Nephron progenitor cell (in vitro differentiated cells): ENCODE data around the gene ACER3.
"Not testable (repeated sequence)": the region's sequence is repeated elsewhere in the genome, so short reads cannot be mapped to it uniquely, and the experiment has no call there.

ENCODE experiments used
- DNase-seq: peaks from one replicate; pipeline ENCODE4 v3.0.0; 2021
- H3K27ac Mint-ChIP-seq: 2 replicates; pipeline ENCODE4 v1.8.0; 2021; ENCODE audit warnings: mild to moderate bottlenecking, moderate library complexity, mixed read lengths
- H3K27me3 Mint-ChIP-seq: 2 replicates; pipeline ENCODE4 v1.8.0; 2021; ENCODE audit warnings: mild to moderate bottlenecking, low read depth, mixed read lengths; ENCODE audit not compliant: poor library complexity
- H3K36me3 Mint-ChIP-seq: 2 replicates; pipeline ENCODE4 v1.8.0; 2021; ENCODE audit warnings: low read depth, mixed read lengths
- H3K4me1 Mint-ChIP-seq: 2 replicates; pipeline ENCODE4 v1.8.0; 2021; ENCODE audit warnings: mixed read lengths
- H3K4me3 Mint-ChIP-seq: 2 replicates; pipeline ENCODE4 v1.8.0; 2021; ENCODE audit warnings: mild to moderate bottlenecking, moderate library complexity, mixed read lengths
- H3K9me3 Mint-ChIP-seq: 2 replicates; pipeline ENCODE4 v1.8.0; 2021; ENCODE audit warnings: mild to moderate bottlenecking, moderate library complexity, mixed read lengths
- TF ChIP-seq, protein P1 (sequence below): fragments of 200-600 bp; sonication (generic); IDR thresholded peaks from 2 replicates; pipeline ENCODE4 v1.5.0; 2021; ENCODE audit warnings: antibody characterized with exemption

The ACER3 gene

GRCh38 chr11:76822406-76822805, 38.3 kb upstream of the ACER3 start:
- no peaks in the 10 kb centered on the region for H3K27me3 Mint-ChIP-seq
- no peak overlapping the region for H3K4me3 Mint-ChIP-seq
- peaks cover 43% of the 10 kb centered on the region for H3K9me3 Mint-ChIP-seq
- TF ChIP-seq, protein P1, sequence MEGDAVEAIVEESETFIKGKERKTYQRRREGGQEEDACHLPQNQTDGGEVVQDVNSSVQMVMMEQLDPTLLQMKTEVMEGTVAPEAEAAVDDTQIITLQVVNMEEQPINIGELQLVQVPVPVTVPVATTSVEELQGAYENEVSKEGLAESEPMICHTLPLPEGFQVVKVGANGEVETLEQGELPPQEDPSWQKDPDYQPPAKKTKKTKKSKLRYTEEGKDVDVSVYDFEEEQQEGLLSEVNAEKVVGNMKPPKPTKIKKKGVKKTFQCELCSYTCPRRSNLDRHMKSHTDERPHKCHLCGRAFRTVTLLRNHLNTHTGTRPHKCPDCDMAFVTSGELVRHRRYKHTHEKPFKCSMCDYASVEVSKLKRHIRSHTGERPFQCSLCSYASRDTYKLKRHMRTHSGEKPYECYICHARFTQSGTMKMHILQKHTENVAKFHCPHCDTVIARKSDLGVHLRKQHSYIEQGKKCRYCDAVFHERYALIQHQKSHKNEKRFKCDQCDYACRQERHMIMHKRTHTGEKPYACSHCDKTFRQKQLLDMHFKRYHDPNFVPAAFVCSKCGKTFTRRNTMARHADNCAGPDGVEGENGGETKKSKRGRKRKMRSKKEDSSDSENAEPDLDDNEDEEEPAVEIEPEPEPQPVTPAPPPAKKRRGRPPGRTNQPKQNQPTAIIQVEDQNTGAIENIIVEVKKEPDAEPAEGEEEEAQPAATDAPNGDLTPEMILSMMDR, result no peak
- DNase-seq, result no peak
- no peak overlapping the region for H3K27ac Mint-ChIP-seq
- H3K4me1 Mint-ChIP-seq, result peaks cover 12% of the 10 kb centered on the region
- peaks cover 11% of the 10 kb centered on the region for H3K36me3 Mint-ChIP-seq

- Mint-ChIP-seq H3K4me3 (no peak overlapping the region), H3K36me3 (peaks cover 11% of the 10 kb centered on the region), H3K27me3 (no peaks in the 10 kb centered on the region), H3K27ac (peak overlapping the region; percentile 46), H3K9me3 (peaks cover 45% of the 10 kb centered on the region), H3K4me1 (peaks cover 12% of the 10 kb centered on the region)
- TF ChIP-seq, protein P1, result no peak
- no peak for DNase-seq
Observed at GRCh38 chr11:76823481-76824028, 37.2 kb upstream of the ACER3 start.

DNA sequence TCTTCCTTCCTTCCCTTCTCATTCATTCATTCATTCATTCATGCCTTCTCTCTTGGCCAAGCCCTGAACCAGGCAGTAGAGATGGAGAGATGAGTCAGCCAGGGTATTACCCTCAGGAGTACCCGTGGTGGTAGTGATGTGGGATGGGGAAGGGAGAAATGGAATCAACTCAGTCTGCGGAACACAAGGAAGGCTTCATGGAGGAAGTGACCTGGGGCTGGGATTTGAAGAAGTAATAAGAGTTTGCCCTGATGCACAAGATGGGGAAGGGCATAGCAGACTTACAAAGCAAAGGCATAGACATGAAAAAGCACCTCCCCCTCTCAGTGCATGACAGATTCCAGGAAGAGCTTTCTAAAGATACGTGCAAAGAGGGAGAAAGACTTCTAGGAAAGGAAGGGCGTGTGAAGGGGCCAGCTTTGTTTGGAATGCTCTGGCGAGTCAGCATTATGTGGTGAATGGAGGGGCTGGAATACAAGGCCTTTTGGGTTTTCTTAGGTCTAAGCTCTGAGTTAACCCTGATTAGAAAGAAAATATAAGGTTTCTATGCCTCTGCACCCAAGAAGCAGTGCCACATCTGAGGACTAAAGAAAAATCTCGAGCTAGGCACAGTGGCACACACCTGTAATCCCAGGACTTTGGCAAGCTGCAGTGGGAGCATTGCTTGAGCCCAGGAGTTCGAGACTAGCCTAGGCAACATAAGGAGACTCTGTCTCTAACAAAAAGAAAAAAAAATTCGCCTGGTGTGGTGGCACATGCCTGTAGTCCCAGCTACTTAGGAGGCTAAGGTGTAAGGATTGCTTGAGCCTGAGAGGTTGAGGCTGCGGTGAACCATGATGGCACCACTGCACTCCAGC, 36.4 kb upstream of the ACER3 start:
- Mint-ChIP-seq H3K4me1 (peaks cover 12% of the 10 kb centered on the region), H3K4me3 (no peak overlapping the region), H3K27me3 (peaks cover under 1% of the 10 kb centered on the region), H3K9me3 (peaks cover 39% of the 10 kb centered on the region), H3K36me3 (peaks cover 11% of the 10 kb centered on the region), H3K27ac (no peak overlapping the region)
- no peak for DNase-seq
- TF ChIP-seq, protein P1, result no peak

DNA sequence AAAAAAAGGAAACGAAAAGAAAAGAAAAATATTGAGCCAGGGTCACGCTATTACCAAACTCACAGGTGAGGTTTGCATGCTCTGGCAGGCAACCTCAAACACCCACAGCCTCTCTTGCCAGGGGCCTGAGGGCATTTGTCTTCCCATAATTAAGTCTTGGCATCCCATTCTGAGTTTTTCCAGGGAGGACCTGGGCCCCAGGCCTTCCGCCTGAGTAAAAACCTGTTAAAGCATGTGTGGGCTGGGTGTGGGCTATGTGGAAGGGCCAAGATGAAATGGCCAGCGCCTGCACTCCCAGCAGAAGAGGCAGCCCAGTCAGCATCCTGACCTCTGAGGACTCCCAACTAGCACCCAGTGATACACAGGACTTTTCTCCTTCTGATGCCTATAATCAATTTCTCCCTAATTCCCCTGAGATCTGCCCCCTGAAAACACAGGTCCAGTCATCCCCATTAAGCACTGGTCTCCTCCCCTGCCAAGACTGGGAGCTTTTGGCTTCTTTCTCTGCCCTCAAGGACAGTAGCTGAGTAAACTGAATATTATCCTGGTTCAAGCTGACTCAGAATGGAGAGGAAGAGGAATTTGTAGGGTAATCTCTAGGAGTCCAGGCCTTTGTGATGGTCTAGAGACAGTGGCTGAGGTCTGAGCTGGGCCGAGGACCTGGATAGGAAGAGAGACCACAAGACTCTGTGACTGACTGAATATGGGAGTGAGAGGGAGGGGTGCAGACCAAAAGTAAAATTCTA, 35.6 kb upstream of the ACER3 start:
- peaks cover 11% of the 10 kb centered on the region for H3K36me3 Mint-ChIP-seq
- no peak overlapping the region for H3K4me3 Mint-ChIP-seq
- no peak overlapping the region for H3K27ac Mint-ChIP-seq
- TF ChIP-seq, protein P1, result no peak
- H3K9me3 Mint-ChIP-seq, result peaks cover 31% of the 10 kb centered on the region
- no peak for DNase-seq
- H3K4me1 Mint-ChIP-seq, result peaks cover 12% of the 10 kb centered on the region
- peaks cover 6% of the 10 kb centered on the region for H3K27me3 Mint-ChIP-seq

GRCh38 chr11:76825726-76826396, 34.9 kb upstream of the ACER3 start:
- Mint-ChIP-seq H3K36me3 (peaks cover 11% of the 10 kb centered on the region), H3K4me1 (peaks cover 12% of the 10 kb centered on the region), H3K4me3 (no peak overlapping the region), H3K27me3 (peaks cover 6% of the 10 kb centered on the region), H3K9me3 (peaks cover 26% of the 10 kb centered on the region), H3K27ac (no peak overlapping the region)
- TF ChIP-seq, protein P1, result no peak
- no peak for DNase-seq

DNA sequence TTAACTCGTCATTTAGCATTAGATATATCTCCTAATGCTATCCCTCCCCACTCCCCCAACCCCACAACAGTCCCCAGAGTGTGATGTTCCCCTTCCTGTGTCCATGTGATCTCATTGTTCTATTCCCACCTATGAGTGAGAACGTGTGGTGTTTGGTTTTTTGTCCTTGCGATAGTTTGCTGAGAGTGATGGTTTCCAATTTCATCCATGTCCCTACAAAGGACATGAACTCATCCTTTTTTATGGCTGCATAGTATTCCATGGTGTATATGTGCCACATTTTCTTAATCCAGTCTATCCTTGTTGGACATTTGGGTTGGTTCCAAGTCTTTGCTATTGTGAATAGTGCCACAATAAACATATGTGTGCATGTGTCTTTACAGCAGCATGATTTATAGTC, 34.2 kb upstream of the ACER3 start:
- not testable (repeated sequence) for DNase-seq, H3K27me3 Mint-ChIP-seq, H3K4me3 Mint-ChIP-seq, H3K27ac Mint-ChIP-seq
- Mint-ChIP-seq H3K4me1 (peaks cover 12% of the 10 kb centered on the region), H3K9me3 (peaks cover 26% of the 10 kb centered on the region), H3K36me3 (peaks cover 11% of the 10 kb centered on the region)

DNA sequence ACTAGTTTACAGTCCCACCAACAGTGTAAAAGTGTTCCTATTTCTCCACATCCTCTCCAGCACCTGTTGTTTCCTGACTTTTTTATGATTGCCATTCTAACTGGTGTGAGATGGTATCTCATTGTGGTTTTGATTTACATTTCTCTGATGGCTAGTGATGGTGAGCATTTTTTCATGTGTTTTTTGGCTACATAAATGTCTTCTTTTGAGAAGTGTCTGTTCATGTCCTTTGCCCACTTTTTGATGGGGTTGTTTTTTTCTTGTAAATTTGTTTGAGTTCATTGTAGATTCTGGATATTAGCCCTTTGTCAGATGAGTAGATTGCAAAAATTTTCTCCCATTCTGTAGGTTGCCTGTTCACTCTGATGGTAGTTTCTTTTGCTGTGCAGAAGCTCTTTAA, 33.7 kb upstream of the ACER3 start:
- not testable (repeated sequence) for H3K27ac Mint-ChIP-seq, H3K27me3 Mint-ChIP-seq, H3K36me3 Mint-ChIP-seq, H3K4me3 Mint-ChIP-seq, DNase-seq
- H3K4me1 Mint-ChIP-seq, result peaks cover 12% of the 10 kb centered on the region
- H3K9me3 Mint-ChIP-seq, result peaks cover 22% of the 10 kb centered on the region
